Liver (tissue), 9 donors: ENCODE measurements around the gene PHF3. TPM values are rescaled to one million over a fixed set of nuclear protein-coding genes. Genes with fewer than 3 reads are reported as not detected.
A peak's percentile ranks its signal among the peaks of the same experiment; 100 is the strongest.

ENCODE experiments used
- DNase-seq: peaks from one replicate; pipeline ENCODE4 v3.0.0-alpha.2; 2017; ENCODE audit warnings: low spot score
- H3K27ac ChIP-seq, 2 donors: one replicate each; pipeline ENCODE4 v1.7.0; 2013; ENCODE audit warnings: inconsistent platforms in 2 of 2, low read length in 2 of 2, control low read depth in 1 of 2, low read depth in 1 of 2, mild to moderate bottlenecking in 1 of 2
- H3K27me3 ChIP-seq, 4 donors: one replicate each; pipeline versions ENCODE4 v1.6.1 to v1.7.0; 2013; ENCODE audit warnings: low read length in 3 of 4, inconsistent platforms in 1 of 4, mild to moderate bottlenecking in 1 of 4, moderate library complexity in 1 of 4; ENCODE audit not compliant: control insufficient read depth in 4 of 4, insufficient read depth in 4 of 4
- H3K36me3 ChIP-seq, 4 donors: one replicate each; pipeline versions ENCODE4 v1.6.1 to v1.7.0; 2013; ENCODE audit warnings: low read length in 3 of 4, mild to moderate bottlenecking in 3 of 4, low read depth in 1 of 4, moderate library complexity in 1 of 4; ENCODE audit not compliant: control insufficient read depth in 4 of 4, insufficient read depth in 3 of 4
- H3K4me1 ChIP-seq, 4 donors: one replicate each; pipeline versions ENCODE4 v1.6.1 to v1.7.0; 2013; ENCODE audit warnings: low read length in 3 of 4, mild to moderate bottlenecking in 3 of 4, moderate library complexity in 1 of 4; ENCODE audit not compliant: control insufficient read depth in 4 of 4, insufficient read depth in 4 of 4
- H3K4me3 ChIP-seq, 3 donors: one replicate each; pipeline versions ENCODE4 v1.6.1 to v1.7.0; 2013; ENCODE audit warnings: low read length in 3 of 3, control low read depth in 1 of 3, low read depth in 1 of 3, mild to moderate bottlenecking in 1 of 3
- H3K9ac ChIP-seq, 2 donors: one replicate each; pipeline ENCODE4 v1.7.0; 2013; ENCODE audit warnings: low read length in 2 of 2, mild to moderate bottlenecking in 2 of 2, moderate library complexity in 2 of 2, control low read depth in 1 of 2, low read depth in 1 of 2
- H3K9me3 ChIP-seq, 4 donors: one replicate each; pipeline versions ENCODE4 v1.6.1 to v1.7.0; 2013; ENCODE audit warnings: low read length in 3 of 4; ENCODE audit not compliant: control insufficient read depth in 4 of 4
- ATF3 ChIP-seq: IDR thresholded peaks from 2 replicates; pipeline ENCODE4 v1.6.1; 2016; ENCODE audit warnings: antibody characterized with exemption
- CTCF ChIP-seq: fragments of 150-350 bp; IDR thresholded peaks from 2 replicates; pipeline ENCODE4 v1.5.1; 2017; ENCODE audit warnings: improper control_type of control experiment, low read depth, low read length; ENCODE audit not compliant: missing input control
- EGR1 ChIP-seq, 2 donors: IDR thresholded peaks; 2 replicates each; pipeline ENCODE4 v1.6.1; 2016 to 2018; ENCODE audit warnings: antibody characterized with exemption in 2 of 2, low read depth in 2 of 2
- FOXA1 ChIP-seq: IDR thresholded peaks from 2 replicates; pipeline ENCODE4 v1.6.1; 2016; ENCODE audit warnings: antibody characterized with exemption
- FOXA2 ChIP-seq: IDR thresholded peaks from 2 replicates; pipeline ENCODE4 v1.6.1; 2016; ENCODE audit warnings: antibody characterized with exemption
- GABPA ChIP-seq, 2 donors: IDR thresholded peaks in 1 of 2; conservative IDR thresholded peaks in 1 of 2; 2 replicates each; pipeline ENCODE4 v1.6.1; 2016; ENCODE audit warnings: antibody characterized with exemption in 2 of 2, mild to moderate bottlenecking in 1 of 2, moderate library complexity in 1 of 2
- HNF4A ChIP-seq, 2 donors: conservative IDR thresholded peaks; 2 replicates each; pipeline ENCODE4 v1.6.1; 2016; ENCODE audit warnings: antibody characterized with exemption in 2 of 2, mild to moderate bottlenecking in 2 of 2
- HNF4G ChIP-seq: IDR thresholded peaks from 2 replicates; pipeline ENCODE4 v1.6.1; 2016; ENCODE audit warnings: antibody characterized with exemption
- JUND ChIP-seq, 2 donors: IDR thresholded peaks; 2 replicates each; pipeline ENCODE4 v1.6.1; 2016; ENCODE audit warnings: antibody characterized with exemption in 2 of 2
- MAX ChIP-seq: IDR thresholded peaks from 2 replicates; pipeline ENCODE4 v1.6.1; 2016; ENCODE audit warnings: antibody characterized with exemption
- NR2F2 ChIP-seq: IDR thresholded peaks from 2 replicates; pipeline ENCODE4 v1.6.1; 2016; ENCODE audit warnings: antibody characterized with exemption
- RAD21 ChIP-seq, 2 donors: IDR thresholded peaks; 2 replicates each; pipeline ENCODE4 v1.6.1; 2016; ENCODE audit warnings: antibody characterized with exemption in 2 of 2, mild to moderate bottlenecking in 2 of 2
- RXRA ChIP-seq, 2 donors: IDR thresholded peaks; 2 replicates each; pipeline ENCODE4 v1.6.1; 2017 to 2018; ENCODE audit warnings: antibody characterized with exemption in 2 of 2, mild to moderate bottlenecking in 1 of 2
- SP1 ChIP-seq: IDR thresholded peaks from 2 replicates; pipeline ENCODE4 v1.6.1; 2018; ENCODE audit warnings: antibody characterized with exemption, mild to moderate bottlenecking
- TAF1 ChIP-seq: conservative IDR thresholded peaks from 2 replicates; pipeline ENCODE4 v1.6.1; 2016; ENCODE audit warnings: antibody characterized with exemption, mild to moderate bottlenecking
- YY1 ChIP-seq: IDR thresholded peaks from 2 replicates; pipeline ENCODE4 v1.6.1; 2016; ENCODE audit warnings: antibody characterized with exemption, mild to moderate bottlenecking
- ZBTB33 ChIP-seq: IDR thresholded peaks from 2 replicates; pipeline ENCODE4 v1.6.1; 2016; ENCODE audit warnings: antibody characterized with exemption
- WGBS: extraction: QIAGEN DNeasy Blood & Tissue Kit; methylation state at CpG from one replicate; pipeline ENCODE4 v1.1.7; 2013; 5-methylcytosine and 5-hydroxymethylcytosine counted together
- polyA plus RNA-seq, 2 donors: library from polyadenylated mRNA; stranded (reverse) in 1 of 2; unstranded in 1 of 2; fragments of 200-250 nt in 1 of 2; fragments of >200 nt in 1 of 2; fragmentation: Nextera tagmentation in 1 of 2; extraction: Ambion mirVana in 1 of 2; gene quantifications; one replicate each; pipeline versions ENCODE4 v1.2.1 to v1.2.3, GENCODE V29; 2013 to 2015
- total RNA-seq, 2 donors: library from RNA; depleted of rRNA; stranded (reverse); fragments of >200 nt; gene quantifications; one replicate each; pipeline ENCODE4 v1.2.3, GENCODE V29; 2014
- donor health status: healthy.
- donor health status: healthy.
- donor health status: healthy.
- donor health status: healthy.
- donor health status: healthy.

Gene PHF3
- total and polyA plus RNA-seq, 4 donors, result 7.7 to 38.9 (median 25.1) TPM

GRCh38 chr6:63592886-63593285 is 42.7 kb upstream of the PHF3 start:
- H3K36me3 ChIP-seq, result no peaks in the 10 kb centered on the region
- no peaks in the 10 kb centered on the region for H3K9me3 ChIP-seq
- H3K27me3 ChIP-seq, result no peaks in the 10 kb centered on the region
- peaks cover 0 to 4% (median under 1%) of the 10 kb centered on the region in 4 donors for H3K4me1 ChIP-seq
- H3K27ac ChIP-seq, result no peak overlapping the region
- no peak overlapping the region for H3K4me3 ChIP-seq
- no peak for DNase-seq
- no peak for TF ChIP-seq MAX
- TF ChIP-seq HNF4G, result no peak
- TF ChIP-seq YY1, result no peak
- TF ChIP-seq EGR1 (IDR thresholded peaks at IDR 0.05; ENCODE audit: low read depth in 2 of 2), result no peak
- no peak for TF ChIP-seq HNF4A (conservative IDR thresholded peaks at IDR 0.05)
- no peak for TF ChIP-seq FOXA1
- TF ChIP-seq FOXA2, result no peak
- no peak for TF ChIP-seq CTCF
- no peak for TF ChIP-seq GABPA (IDR thresholded peaks at IDR 0.05 in 1 of 2, conservative IDR thresholded peaks at IDR 0.05 in 1 of 2)
- no peak for TF ChIP-seq NR2F2
- TF ChIP-seq ZBTB33, result no peak
- TF ChIP-seq SP1, result no peak
- no peak for TF ChIP-seq RXRA (IDR thresholded peaks at IDR 0.05)
- TF ChIP-seq RAD21 (IDR thresholded peaks at IDR 0.05), result no peak
- TF ChIP-seq JUND (IDR thresholded peaks at IDR 0.05), result no peak
- TF ChIP-seq ATF3, result no peak
- no peak for TF ChIP-seq TAF1
- H3K9ac ChIP-seq, result no peak overlapping the region
- WGBS, result 94% methylated on average over 7 of the region's 7 CpGs

- TF ChIP-seq FOXA1 (no peak), TAF1 (no peak), ATF3 (no peak)
- WGBS, result 50% methylated on average over 6 of the region's 6 CpGs
- Histone ChIP-seq H3K27ac (no peak overlapping the region), H3K4me3 (peak overlapping the region in 1 of 3 donors; percentile 56), H3K9ac (no peak overlapping the region), H3K9me3 (no peaks in the 10 kb centered on the region), H3K36me3 (no peaks in the 10 kb centered on the region), H3K4me1 (peaks cover 0 to 15% (median 3%) of the 10 kb centered on the region in 4 donors), H3K27me3 (no peaks in the 10 kb centered on the region)
- no peak for DNase-seq
Measured at GRCh38 chr6:63597141-63598048, 38.2 kb upstream of the PHF3 start.
